ENCODE measurements around the gene FNTB.

FNTB gene

DNA sequence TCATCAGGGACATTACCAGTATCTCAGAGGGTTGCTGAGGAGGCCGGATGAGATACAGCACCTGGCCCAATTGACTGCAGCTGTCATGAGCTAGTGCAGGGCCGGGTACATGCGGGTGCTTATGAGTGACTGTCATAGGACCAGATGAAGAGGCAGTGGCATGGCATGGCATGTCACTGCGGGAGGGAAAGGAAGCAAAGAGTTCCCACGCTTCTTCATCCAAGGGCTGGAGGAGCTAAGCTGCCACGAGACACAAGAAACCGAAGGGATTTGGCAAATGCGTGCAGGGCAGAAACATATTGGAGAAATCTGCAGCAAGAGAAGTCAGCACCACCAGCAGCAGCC is 33.4 kb upstream of the FNTB start:
- DNase-seq: no peak

GRCh38 chr14:64953661-64954060 is 33.0 kb upstream of the FNTB start:
- no peak for DNase-seq

- no peak for DNase-seq
Measured at GRCh38 chr14:64954491-64955240, 32.0 kb upstream of the FNTB start.

- DNase-seq: no peak
Measured at GRCh38 chr14:64955297-64955696, 31.4 kb upstream of the FNTB start.

GRCh38 chr14:64956697-64957406 is 29.8 kb upstream of the FNTB start:
- DNase-seq: no peak

DNA sequence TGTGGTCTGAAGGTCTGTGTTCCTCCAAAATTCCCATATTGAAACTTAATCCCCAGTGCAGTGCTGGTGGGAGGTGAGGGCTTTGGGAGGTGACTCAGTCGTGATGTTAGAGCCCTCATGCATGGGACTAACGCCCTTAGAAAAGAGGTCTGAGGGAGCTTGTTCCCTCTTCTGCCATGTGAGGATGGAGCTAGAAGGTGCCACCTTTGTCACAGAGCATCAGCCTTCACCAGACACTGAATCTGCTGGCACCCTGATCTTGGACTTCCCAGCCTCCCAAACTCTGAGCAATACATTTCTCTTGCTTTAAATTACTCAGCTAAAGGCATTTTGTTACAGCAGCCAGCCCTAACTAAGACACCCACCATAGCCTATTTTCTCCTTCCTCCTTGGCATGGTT is 28.5 kb upstream of the FNTB start:
- DNase-seq: no peak

DNA sequence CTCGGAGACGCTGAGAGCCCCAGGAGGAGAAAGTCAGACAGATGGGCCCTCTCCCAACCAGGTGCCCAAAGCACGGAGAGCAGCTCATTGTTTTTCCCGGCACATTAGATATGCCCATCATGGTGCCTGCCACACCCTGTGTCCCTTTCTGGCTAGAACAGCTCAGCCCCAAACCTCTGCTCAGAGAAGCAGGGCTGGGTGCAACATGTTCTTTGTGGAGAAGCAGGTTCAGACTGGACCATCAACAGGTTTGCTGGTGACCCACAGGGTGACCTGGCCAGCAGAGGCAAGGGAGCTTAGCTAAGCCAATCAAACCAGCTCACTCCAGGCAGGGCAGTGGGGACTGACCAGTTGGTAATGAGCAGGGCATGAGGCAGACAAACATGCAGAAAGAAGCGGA is 28.0 kb upstream of the FNTB start:
- DNase-seq: no peak

GRCh38 chr14:64960762-64961276 is 25.9 kb upstream of the FNTB start:
- peak; percentile 57 for DNase-seq

DNA sequence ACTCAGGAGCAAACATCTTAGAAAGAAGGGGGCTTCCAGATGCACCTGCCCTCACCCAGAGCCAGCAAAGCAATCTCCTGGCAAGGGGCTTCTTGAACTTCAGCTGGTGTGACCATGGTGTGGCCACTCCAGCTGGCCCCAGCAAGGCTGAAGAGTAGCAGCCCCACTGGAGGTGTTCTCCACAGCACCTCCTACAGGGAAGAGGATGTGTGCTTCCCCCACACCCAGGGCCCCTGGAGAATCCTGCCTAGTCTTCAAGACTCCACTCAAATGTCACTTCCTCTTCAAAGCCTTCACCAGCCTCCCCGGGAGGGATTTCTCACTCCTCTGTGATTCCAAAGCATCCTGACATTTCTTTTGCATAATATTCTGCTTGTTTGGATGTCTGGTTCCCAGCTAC is 23.1 kb upstream of the FNTB start:
- DNase-seq: no peak

DNA sequence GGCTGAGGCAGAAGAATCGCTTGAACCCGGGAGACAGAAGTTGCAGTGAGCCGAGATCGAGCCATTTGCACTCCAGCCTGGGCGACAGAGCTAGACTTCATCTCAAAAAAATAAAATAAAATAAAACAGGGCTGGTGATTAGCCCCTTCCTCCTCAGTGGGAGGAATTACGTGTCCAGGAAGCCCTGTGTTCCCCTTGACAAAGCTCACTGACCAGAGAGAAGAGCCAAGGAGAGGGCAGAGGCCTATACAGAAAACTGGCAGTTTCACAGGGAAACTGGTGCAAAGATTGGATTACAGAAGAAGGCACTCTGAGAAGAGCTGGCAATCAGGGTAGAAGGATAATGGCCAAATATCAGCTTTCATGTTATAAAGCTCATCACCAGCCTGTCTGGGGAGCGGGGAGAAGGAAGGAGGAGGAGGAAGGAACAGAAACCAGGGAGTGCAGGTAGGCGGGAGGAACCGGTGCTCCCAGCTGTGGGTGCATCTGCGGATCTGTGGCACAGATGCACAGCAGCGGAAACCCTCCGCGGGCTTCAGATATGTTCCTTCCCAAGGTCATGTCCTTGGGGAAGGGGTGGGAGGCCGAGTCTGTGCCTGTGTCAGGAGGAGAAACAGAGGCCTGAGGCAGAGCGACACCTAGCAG is 21.2 kb upstream of the FNTB start:
- no peak for DNase-seq

- peak; percentile 31 for DNase-seq
Measured at GRCh38 chr14:64966976-64967375, 19.7 kb upstream of the FNTB start.

DNA sequence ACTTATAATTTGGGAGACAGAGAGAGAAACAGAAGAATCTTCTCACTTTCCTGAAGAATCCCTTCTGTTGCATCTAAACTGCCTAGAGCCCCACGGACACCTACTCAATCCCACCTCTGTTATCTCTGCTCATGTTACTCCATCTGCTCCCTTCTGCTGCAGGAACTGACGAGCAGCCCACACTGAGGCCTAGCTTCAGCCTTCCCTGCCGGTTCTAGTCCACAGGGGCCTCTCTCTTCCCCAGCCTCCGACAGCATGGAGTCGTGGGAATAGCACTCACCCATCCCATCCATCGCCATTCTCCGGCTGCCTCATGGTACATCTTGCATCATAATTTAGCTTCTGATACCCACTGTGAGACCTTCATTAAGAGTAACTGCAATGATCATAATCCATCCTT is 18.5 kb upstream of the FNTB start:
- no peak for DNase-seq

GRCh38 chr14:64968651-64969050 is 18.0 kb upstream of the FNTB start:
- no peak for DNase-seq

DNA sequence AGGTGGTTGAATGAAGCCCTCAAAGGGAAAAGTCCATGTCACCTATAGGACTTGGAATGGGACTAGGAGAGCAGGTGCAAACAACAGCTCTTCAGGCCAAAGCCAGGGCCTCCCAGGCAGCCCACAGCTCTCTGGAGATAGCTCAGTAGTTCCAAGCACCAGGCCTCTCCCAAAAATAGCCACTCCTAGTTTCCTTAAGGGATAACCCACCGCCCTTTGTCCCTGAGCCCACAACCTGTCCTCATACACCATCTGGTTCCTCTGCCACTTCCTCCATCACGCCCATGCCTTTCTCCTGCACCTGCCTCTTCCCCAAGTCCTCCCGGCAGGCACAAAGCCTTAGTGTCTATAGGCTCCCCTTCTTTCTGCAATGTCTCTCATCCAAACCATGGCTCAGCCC is 16.7 kb upstream of the FNTB start:
- no peak for DNase-seq

DNA sequence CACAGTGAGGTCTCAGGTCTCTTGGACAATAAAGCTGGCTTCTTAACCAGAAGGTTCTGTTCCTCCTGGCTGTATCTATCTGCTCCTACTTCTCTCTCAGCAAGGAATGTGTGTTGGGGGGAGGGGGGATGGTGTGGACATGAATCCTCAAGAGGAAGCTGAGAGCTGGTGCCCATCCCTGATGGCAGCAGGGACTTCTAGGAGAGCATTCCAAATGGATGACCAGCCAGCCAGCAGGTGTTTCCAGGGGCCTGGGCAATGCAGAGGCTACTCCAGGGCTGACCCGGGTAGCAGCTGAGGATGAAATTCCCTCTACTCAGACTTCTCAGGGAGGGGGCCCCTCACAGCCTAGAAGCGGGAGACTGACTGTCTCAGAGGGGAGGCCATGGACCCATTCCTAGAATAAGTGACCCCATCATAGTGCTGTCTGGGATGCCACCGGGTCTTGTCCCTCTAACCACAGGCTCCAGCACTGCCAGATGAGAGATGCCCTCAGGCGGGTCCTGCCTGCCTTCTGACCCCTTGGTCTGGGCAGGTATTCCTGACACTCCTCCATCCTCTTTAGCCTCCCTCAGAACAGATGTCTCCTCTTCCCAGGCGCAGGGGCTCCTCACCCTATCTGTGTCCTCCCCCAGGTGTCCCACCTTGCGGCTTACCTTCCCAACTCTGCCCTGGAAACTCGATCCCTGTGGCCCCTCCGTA is 15.8 kb upstream of the FNTB start:
- no peak for DNase-seq

GRCh38 chr14:64971491-64971942 is 15.2 kb upstream of the FNTB start:
- DNase-seq: no peak

- DNase-seq: no peak
Measured at GRCh38 chr14:64971943-64972791, 14.5 kb upstream of the FNTB start, which contains the start of gene RAB15. Gene RAB15 (minus strand): TSS chr14:64972336. CDS start chr14:64972076, 260 bp downstream.

DNA sequence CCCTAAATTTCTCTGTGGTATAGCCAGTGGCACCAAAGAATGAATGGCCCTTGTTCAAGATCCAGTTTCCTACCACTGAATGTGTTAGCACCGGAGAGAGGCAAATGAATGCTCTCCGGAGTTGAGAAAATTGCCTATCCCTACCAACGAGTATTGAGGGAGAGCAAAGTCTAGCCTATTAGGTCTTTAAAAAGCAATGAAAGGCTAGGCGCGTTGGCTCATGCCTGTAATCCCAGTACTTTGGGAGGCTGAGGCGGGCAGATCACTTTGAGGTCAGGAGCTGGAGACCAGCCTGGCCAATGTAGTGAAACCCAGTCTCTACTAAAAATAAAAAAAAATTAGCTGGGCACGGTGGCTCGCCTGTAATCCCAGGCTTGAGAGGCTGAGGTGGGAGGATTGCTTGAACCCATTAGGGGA is 13.7 kb upstream of the FNTB start:
- no peak for DNase-seq

- DNase-seq: no peak
Measured at GRCh38 chr14:64973826-64974225, 12.9 kb upstream of the FNTB start.

DNA sequence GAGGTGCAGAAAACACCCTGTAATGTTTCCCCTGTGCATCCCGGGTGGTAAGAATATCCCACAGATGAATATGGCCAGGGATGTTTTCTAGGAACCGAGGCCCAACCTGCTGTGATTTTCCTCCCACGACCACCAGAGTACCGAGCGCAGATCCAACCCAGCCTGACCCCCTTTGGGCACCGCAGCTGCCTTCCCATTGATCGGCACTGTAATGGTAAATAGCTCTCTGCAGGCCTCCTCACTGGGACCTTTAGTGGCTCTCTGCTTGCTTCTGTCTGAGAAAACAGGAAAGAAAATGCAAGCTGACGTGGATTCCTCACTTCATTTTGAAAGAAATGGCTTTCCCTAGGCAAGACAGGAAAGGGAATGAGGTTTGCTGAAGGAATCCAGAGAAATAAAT is 12.1 kb upstream of the FNTB start:
- no peak for DNase-seq

DNA sequence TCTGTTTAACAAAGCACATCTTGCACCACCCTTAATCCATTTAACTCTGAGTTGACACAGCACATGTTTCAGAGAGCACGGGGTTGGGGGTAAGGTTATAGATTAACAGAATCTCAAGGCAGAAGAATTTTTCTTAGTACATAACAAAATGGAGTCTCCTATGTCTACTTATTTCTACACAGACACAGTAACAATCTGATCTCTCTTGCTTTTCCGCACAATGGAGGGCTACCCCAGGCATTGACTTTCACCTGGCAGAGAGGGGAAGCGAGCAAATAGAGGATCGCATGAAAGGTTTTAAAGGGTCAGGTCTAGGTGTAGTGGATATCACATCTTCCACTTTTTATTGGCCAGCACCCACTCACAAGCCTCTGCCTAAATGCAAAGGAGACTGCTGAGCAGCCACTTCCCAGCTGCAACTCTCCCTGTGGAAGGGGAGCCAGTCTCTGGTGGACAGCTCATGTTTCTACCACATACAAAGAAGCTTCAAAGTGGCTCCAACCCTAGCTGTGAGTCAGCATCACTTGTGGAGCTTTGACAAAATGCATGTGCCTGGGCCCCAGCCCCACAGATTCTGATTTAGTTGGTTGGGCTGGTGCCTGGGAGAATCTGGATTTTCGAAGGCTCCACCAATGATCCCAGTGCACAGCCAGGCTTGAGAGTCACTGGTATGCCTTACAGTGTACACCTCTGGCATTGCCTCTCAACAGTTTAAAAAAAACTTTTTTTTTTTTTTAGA is 7.2 kb upstream of the FNTB start:
- DNase-seq: no peak

All from NCI-H510A (cell line).